ENCODE results near the gene NEBL.

NEBL gene

DNA sequence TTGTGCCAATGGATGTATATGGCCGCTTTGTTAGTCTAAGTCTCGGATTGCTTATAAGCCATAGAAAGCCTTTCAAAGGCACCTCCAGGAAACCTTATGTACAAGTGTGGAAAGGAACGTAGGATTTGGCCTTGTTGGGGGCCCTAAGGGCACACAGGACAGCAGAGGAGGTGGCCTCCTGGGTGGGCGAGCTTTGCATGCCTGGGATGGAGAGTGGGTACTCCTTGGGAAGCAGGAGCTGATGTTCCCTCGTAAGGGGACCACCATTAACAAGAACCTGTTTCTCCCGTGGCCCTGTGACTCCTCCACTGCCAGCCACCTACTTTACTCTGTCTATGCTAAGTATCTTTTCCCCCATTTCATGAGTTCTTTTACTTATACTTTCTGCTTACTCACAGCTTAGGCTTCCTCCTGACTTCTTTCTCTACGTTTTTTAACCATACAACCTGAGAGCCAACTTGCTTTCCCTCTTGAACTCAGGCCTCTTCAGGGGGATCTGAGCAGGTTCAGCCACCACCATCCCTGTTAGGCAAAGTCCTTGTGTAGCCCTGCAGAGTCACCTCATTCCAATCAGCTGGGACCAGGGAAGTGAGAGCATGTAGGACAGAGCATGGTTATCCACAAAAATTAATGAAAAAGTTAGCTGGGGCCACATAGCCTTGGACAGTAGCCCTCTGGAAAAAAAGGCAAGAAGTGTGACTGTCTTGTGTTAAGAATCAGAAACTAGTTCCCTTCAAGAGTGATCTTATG is 118.9 kb downstream of the NEBL start:
- DNase-seq (ENCODE audit: low spot score) = no peak

DNA sequence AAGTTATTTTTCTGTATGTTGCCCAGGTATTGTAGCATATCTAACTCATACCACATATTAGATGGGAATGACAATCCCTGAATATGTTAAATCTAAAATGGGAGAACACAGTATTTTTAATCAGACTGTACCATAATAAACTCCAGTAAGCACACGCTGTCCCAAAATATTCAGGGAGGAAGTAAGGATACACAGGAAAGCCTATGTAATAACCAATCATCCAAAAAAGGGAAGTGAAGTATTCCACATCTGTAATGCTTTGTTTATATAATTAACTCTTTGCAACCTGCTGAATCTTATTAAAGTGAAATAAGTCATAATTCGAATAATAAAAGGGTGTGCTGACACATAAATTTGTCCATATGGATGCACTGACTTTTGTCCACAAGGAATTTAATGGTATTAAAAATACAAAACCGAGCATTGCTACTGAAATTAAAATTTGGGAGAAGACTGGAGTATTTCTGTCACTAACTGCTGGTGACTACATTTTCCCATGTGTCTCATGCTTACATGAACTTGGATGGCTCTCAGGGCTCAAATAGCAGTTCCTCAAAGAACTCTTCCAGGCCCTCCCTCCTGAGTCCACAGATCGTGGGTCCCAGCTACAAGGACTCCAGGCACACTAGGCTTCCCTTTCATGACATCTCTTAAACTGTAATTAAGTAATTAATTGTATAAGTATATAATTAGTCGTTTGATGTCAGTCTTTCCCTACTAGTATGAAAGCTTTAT is 120.6 kb downstream of the NEBL start:
- DNase-seq (ENCODE audit: low spot score) = no peak

DNA sequence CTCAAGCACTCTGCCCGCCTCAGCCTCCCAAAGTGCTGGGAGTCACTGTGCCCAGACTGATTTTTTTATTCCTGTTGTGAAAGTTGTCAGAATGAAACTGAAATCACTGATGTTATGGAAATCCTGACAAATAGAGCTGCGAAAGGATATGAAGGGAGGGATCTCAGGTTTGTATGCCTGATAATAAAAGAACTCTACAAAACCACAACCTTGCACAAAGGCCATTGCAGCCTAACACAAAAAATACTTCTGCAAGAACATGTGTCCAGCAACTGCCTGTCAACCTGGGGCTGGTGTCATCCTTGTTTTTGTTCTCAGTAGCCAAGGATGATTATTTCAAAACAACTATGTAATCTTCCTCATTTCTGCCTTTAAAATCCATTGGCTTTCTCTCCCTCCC is 126.1 kb downstream of the NEBL start:
- DNase-seq (ENCODE audit: low spot score) = no peak

DNA sequence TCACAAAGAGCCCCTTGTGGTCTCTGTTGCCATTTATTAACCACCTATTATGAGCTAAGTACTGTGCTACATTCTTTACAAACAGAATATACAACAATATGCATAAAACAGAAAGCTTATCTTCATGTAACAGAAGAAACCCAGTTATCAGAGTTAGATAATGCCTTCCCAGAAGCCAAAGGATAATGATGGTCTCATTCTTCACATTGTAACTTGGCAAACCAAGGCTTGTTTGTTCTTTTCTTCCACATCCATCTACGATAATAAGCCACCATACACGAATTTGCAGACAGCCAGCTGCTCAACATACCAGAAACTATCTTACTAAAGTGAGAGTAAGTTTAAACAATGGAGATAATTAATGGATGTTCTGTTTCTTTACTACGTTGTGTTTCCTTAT is 127.6 kb downstream of the NEBL start:
- no peak for DNase-seq (ENCODE audit: low spot score)

DNA sequence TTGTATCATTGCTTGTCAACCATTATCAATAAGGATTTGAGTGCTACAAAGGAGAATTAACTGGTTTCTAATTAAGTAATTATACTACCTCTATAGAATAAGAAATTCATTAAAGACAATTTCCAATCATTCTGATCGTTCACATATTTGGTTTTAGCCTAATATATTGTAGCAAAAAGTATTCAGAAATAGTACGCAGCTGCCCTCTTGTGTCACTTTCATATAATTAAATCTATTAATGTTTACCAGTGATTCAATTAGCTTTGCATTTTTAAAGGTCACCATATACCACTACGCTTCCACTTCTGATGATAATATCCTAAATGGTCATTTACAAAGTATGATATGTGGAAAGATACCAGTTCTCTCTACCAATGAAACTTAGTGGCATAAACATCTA is 128.3 kb downstream of the NEBL start:
- no peak for DNase-seq (ENCODE audit: low spot score)

DNA sequence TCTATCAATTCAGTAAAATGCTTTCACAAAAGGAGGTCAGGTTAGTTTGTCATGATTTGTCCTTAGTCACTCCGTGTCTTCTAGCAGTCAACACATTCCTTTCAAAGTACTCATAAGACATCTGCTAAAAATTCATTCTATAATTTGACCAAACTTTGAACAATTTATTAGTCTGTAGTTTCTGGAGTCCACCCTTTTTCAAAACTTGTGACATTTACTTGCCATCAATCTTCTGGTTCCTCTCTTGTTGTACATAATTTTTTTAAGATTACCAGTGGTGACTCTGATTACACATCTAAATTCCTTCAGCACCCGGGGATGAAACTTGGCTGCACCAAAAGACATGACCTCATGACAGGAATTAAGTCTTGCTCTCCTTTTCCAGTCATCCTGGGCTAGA is 130.1 kb downstream of the NEBL start:
- DNase-seq (ENCODE audit: low spot score) = no peak

DNA sequence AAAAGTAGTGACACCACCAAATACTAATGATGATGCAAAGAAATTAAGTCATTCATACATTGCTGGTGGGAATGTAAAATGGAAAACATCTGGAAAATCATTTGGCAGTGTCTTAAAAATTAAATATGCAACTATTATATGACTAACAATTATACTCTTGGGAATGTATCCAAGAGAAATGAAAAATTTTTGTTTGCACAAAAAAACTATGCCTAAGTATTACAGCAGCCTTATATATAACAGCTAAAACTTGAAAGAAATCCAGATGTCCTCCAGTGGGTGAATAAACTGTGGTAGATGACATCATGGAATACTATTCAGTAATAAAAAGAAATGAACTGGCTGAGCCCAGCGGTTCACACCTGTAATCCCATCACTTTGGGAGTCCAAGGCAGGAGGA is 132.0 kb downstream of the NEBL start:
- DNase-seq (ENCODE audit: low spot score) = no peak

DNA sequence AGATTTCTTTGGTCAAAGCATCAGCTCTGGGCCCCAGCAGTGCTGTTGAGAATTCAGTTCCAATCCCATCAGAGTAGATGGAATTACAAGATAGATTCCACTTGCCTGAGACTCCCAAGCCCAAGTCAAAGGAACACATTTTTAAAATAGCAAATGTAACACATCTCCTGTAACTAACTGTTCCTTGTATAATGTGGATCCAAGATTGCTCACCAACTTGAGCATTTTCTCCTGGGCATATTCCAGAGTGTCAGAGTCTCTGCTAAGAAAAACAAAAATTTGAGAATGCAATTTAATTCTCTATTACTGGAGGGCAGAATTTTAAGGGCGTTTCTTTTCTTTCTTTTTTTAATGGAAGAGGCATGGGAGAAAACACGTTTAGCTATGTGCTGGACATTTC is 136.7 kb downstream of the NEBL start:
- no peak for DNase-seq (ENCODE audit: low spot score)

DNA sequence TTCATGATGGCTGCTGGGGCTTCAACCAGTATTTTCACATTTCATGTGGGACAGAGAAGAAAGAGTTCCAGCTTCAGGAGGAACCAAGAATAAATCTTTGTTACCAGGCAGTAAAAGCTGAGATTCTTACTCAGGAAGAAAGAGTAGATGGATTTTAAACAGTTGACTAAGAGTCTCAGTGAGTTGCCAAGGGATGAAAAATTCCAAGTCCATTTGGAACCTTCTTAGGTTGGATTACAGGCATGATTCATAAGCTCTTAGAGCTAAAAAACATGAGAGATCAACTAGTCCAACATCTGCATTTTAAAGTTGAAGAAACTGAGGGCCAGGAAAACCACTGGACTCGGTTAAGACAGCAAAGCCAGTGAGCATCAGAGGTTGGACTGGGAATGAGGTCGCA is 148.6 kb downstream of the NEBL start:
- no peak for DNase-seq (ENCODE audit: low spot score)

DNA sequence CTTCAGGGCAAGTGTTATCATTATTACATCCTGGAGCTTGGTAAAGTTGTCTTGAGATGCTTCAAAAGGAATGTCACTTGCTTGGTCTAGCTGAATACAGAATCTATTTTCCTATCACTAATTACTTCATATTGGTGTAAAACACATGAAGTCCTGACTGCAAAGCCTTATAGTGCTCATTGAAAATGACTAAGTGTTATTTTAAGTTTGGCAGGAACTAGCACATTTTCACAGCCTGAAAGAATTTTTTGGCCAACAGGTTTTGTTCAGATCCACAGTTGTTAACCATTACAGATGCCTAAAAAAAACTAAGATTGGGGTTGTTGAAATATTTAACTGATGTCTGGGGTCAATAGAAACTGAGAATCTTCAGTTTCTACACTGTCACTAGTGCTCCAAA is 149.3 kb downstream of the NEBL start:
- DNase-seq (ENCODE audit: low spot score) = no peak

DNA sequence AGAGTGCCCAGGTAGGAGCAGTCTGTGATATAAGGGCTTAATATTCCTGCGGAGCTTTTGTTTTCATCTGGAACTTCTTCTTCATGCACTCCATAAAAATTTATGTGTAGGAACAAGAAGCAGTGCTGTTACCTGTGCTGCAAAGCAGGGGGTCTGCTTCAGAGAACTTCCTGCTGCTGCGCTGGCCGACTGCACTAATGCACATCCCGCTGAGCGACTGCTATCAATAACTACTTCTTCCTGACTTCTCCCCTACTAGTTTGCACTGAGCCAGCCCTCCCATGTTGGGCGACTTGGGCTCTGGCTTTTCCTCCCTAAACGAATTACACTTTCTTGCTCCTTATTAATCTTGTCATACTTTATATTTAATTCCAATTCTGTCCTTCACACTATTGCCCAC is 150.3 kb downstream of the NEBL start:
- DNase-seq (ENCODE audit: low spot score) = no peak

DNA sequence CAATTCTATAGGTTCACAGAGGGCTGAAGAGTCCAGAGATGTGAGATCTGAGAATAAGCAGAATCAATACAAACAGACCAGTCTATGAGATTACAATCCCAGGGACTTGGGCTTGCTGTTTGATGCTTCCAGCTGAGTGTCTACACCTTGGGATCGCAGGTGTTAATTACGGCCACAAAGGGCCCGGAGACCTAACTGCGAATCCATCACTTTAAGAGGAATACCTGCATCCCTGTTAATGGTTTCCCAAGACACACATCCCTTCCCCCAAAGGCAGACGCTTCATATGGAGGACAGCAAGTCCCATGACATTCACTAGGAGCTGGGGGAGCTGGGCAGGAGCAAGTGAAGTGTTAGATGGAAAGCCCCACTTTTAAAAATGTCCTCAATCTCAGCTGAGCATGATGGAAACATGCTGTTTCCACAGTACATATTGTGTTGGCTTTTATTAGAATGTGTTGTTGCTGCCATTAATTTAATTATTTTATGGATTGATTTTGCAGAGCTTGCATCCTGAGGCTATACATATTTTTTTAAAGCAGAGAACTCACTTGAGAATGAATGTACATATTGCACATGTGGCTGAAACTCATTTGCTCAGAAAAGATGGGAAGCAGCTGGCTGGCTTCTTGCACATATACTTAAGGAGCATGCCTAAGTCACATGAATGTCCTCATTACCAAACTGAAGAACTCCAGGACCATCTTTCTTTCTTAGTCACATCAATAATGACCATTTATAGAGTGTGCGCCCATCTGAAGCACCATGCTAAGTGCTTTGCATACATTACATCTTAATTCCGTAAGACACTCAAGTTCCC is 151.3 kb downstream of the NEBL start:
- DNase-seq (ENCODE audit: low spot score) = no peak

DNA sequence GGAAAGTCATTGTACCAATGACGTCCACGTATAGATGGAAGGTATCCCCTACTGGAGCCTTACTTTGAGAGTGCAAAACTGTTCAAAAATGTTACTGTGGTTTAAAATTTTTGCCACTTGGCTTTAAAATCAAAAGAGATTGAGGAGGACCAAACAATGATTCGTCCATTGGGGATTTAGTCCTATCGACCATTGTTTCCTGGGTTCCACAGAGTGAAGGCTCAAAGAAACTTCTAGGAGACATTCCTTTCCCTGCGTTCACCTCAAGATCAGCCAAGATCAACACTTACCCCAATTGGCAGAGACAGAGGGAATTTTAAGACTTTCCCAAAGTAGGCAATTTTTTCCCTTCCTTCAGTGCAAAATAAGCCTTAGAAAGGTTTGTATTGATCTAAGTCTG is 152.3 kb downstream of the NEBL start:
- no peak for DNase-seq (ENCODE audit: low spot score)

DNA sequence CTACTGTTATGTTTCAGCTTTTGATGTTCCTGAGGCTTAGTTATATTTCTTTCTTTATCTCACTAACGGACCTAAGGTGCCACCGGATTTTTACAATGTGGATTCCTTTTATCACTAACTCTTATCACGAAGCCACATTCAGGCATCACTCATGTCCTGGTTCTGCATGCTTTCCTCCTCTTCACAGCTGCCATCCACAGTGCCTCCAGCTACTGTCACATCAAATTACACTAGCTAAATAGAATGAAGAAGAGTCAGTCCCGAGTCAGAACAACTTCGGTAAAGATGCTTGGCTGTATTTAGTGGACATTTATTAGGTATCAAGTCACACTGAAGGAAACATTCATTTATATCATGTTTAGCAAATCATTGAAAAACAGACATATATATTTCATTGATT is 153.2 kb downstream of the NEBL start:
- DNase-seq (ENCODE audit: low spot score) = no peak

DNA sequence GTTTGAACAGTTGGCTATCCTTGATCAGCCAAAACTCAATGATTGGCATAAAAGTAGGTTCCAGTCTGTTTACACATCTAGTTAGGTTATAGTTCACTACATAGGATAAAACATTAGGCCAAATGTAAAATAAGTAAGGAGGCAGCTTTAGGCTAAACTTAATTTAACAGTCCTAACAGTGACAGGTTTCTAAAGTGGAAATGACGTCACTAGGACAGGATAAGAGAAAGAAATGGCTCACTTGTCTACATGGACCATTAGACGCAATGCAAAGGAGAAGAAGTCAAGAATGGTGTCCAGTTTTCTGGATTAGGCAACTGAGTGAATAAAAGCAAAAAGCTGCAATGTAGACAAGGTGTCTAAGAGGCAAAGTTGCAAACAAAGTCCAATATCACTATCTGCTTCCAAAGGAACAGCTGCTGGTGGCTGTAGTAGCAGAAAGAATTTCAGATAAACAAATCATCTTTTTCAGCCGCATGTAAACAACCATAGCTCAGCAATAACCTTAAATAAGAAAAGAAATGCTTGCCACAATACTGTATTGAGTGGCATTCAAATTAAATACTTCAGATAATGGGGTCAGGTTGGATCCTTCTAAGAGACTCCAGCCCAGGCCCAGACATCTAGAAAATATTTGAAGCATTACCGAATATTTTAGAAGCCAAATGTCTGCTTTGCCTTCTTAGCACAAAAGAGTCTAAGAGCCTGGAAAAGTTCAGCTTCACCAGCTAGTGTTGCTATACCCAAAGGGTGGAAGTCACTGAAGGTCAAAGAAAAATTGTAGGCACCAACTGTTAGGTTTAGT is 154.2 kb downstream of the NEBL start:
- no peak for DNase-seq (ENCODE audit: low spot score)

DNA sequence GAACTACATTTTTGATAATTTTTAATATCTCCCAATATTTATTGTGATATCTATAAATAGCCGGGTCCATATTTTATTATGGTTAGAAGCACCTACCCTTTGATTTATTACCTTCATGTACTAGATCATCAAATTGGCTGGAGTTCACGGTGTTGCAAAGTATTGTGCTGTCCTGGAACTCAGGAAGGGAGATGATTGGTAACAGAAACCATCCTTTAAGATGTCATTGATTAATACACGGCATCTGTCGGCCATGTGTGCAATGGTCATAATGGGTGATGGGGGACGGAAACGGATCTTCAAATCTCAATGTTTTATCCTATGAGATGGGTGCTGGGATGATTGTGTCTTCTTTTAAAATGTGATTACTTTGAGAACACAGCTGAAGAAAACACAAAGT is 157.0 kb downstream of the NEBL start:
- DNase-seq (ENCODE audit: low spot score) = no peak

DNA sequence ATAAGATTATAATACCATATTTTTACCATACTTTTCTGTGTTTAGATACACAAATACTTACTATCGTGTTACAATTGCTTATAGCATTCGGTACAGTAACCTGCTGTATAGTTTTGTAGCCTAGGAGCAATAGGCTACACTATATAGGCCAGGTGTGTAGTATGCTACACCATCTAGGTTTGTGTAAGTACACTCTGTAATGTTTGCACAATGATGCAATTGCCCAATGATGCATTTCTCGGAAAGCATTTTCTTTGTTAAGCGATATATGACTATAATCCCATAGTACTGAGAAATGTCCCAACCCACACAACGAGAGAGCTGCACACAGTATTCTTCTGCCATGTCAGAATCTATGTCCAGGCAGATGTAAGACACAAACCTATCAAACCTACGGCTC is 160.0 kb downstream of the NEBL start:
- DNase-seq (ENCODE audit: low spot score) = no peak
